Loucy (cell line): ENCODE results near the gene TTC27.
"Not testable (repeated sequence)": the region's sequence is repeated elsewhere in the genome, so short reads cannot be mapped to it uniquely, and the experiment has no call there.

Source experiments
- H2AFZ ChIP-seq: fragments of 200-600 bp; sonication (generic); 2 replicates; pipeline ENCODE4 v1.6.0; 2016; ENCODE audit warnings: antibody characterized with exemption, mild to moderate bottlenecking, low read length, moderate library complexity
- H3F3A ChIP-seq: fragments of 200-600 bp; 2 replicates; pipeline ENCODE4 v1.6.0; 2016; ENCODE audit warnings: antibody characterized with exemption, low read depth, mild to moderate bottlenecking
- H3K27me3 ChIP-seq: fragments of 200-600 bp; sonication (generic); 2 replicates; pipeline ENCODE4 v1.6.1; 2014; ENCODE audit warnings: low read length, mild to moderate bottlenecking; ENCODE audit not compliant: insufficient read depth, poor library complexity, severe bottlenecking
- H3K36me3 ChIP-seq: fragments of 200-600 bp; sonication (generic); 2 replicates; pipeline ENCODE4 v1.6.1; 2016; ENCODE audit warnings: low read length; ENCODE audit not compliant: insufficient read depth
- H3K4me1 ChIP-seq: fragments of 200-600 bp; sonication (generic); 2 replicates; pipeline ENCODE4 v1.5.1; 2014; ENCODE audit warnings: low read length, mild to moderate bottlenecking; ENCODE audit not compliant: insufficient read depth, poor library complexity, severe bottlenecking
- H3K4me2 ChIP-seq: fragments of 200-600 bp; sonication (generic); 2 replicates; pipeline ENCODE4 v1.6.0; 2014; ENCODE audit warnings: antibody characterized with exemption, low read length, low read depth, mild to moderate bottlenecking; ENCODE audit not compliant: poor library complexity, severe bottlenecking
- H3K4me3 ChIP-seq: fragments of 200-600 bp; sonication (generic); 2 replicates; pipeline ENCODE4 v1.5.1; 2014; ENCODE audit warnings: low read length, mild to moderate bottlenecking, mixed read lengths; ENCODE audit not compliant: poor library complexity, severe bottlenecking
- H3K79me2 ChIP-seq: fragments of 200-600 bp; sonication (generic); 2 replicates; pipeline ENCODE4 v1.6.1; 2014; ENCODE audit warnings: low read length; ENCODE audit not compliant: insufficient read depth
- H3K9ac ChIP-seq: fragments of 200-600 bp; sonication (generic); 2 replicates; pipeline ENCODE4 v1.6.0; 2014; ENCODE audit warnings: mild to moderate bottlenecking, low read depth, low read length, moderate library complexity; ENCODE audit not compliant: poor library complexity, severe bottlenecking
- H3K9me2 ChIP-seq: fragments of 200-600 bp; sonication (generic); replicated peaks from 2 replicates; pipeline ENCODE4 v1.6.1; 2016; ENCODE audit warnings: low read depth, low read length, mixed read lengths
- H3K9me3 ChIP-seq: fragments of 200-600 bp; sonication (generic); 2 replicates; pipeline ENCODE4 v1.6.1; 2014; ENCODE audit warnings: mild to moderate bottlenecking, antibody characterized with exemption, low read length, low read depth; ENCODE audit not compliant: insufficient read depth
- H4K20me1 ChIP-seq: fragments of 200-600 bp; sonication (generic); 2 replicates; pipeline ENCODE4 v1.6.0; 2014; ENCODE audit warnings: antibody characterized with exemption, low read length, mild to moderate bottlenecking; ENCODE audit not compliant: insufficient read depth, poor library complexity, severe bottlenecking
- EZH2phosphoT487 ChIP-seq: fragments of 200-600 bp; IDR thresholded peaks from 2 replicates; pipeline ENCODE4 v1.6.1; 2018; ENCODE audit warnings: antibody characterized with exemption, mild to moderate bottlenecking, moderate library complexity, borderline replicate concordance
- TF ChIP-seq, protein P1 (sequence below): fragments of 200-600 bp; sonication (generic); conservative IDR thresholded peaks from 2 replicates; pipeline ENCODE4 v1.5.1; 2014; ENCODE audit warnings: mild to moderate bottlenecking, antibody characterized with exemption, low read length

Gene TTC27

DNA sequence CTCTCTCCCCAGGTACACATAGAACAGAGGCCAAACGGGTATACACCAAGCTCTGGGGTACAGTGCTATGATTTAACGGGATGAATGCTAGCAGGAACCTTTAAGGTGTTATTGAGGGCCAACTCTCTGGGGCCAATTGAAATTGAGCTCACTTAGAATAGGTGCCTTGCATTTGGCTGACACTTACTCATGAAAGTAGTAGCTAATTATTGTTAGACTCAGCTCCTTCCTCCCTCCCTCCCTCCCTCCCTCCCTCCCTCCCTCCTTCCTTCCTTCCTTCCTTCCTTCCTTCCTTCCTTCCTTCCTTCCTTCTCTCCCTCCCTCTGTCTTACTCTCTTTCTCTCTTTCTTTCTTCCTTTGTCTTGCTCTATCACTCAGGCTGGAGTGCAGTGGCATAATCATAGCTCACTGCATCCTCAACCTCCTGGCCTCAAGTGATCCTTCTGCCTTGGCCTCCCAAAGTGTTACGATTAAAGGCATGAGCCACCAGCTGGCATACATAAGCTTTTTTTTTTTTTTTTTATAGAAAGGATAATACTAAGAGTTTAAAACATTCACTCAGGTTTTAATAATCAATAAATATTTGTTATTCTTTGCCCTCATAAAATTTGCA lies 95.7 kb downstream of the TTC27 start:
- Histone ChIP-seq H4K20me1 (no peaks in the 10 kb centered on the region), H3K9me3 (0 out of 2 replicates have a peak, but pooled peaks cover 4% of the 10 kb centered on the region), H3K9ac (no peak overlapping the region), H3K79me2 (no peaks in the 10 kb centered on the region), H3F3A (no peaks in the 10 kb centered on the region), H3K9me2 (no peaks in the 10 kb centered on the region), H3K4me3 (no peak overlapping the region), H2AFZ (no peak overlapping the region), H3K27me3 (no peaks in the 10 kb centered on the region), H3K36me3 (no peaks in the 10 kb centered on the region), H3K4me1 (peaks cover 11% of the 10 kb centered on the region), H3K4me2 (no peak overlapping the region)
- TF ChIP-seq, protein P1, sequence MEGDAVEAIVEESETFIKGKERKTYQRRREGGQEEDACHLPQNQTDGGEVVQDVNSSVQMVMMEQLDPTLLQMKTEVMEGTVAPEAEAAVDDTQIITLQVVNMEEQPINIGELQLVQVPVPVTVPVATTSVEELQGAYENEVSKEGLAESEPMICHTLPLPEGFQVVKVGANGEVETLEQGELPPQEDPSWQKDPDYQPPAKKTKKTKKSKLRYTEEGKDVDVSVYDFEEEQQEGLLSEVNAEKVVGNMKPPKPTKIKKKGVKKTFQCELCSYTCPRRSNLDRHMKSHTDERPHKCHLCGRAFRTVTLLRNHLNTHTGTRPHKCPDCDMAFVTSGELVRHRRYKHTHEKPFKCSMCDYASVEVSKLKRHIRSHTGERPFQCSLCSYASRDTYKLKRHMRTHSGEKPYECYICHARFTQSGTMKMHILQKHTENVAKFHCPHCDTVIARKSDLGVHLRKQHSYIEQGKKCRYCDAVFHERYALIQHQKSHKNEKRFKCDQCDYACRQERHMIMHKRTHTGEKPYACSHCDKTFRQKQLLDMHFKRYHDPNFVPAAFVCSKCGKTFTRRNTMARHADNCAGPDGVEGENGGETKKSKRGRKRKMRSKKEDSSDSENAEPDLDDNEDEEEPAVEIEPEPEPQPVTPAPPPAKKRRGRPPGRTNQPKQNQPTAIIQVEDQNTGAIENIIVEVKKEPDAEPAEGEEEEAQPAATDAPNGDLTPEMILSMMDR, result no peak

DNA sequence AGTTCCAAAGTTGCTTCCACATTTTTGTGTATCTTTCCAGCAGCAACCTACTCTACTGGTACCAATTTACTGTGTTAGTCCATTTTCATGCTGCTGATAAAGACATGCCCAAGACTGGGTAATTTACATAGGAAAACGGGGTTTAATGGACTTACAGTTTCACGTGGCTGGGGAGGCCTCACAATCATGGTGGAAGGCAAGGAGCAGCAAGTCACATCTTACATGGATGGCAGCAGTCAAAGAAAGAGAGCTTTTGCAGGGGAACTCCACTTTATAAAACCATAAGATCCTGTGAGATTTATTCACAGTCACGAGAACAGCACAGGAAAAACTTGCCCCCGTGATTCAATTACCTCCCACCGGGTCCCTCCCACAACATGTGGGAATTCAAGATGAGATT lies 98.8 kb downstream of the TTC27 start:
- not testable (repeated sequence) for H2AFZ ChIP-seq, H3K9me2 ChIP-seq, H3K4me1 ChIP-seq, H4K20me1 ChIP-seq, H3K4me2 ChIP-seq, H3K9me3 ChIP-seq, H3F3A ChIP-seq, H3K9ac ChIP-seq, H3K79me2 ChIP-seq, H3K27me3 ChIP-seq, H3K36me3 ChIP-seq, H3K4me3 ChIP-seq

DNA sequence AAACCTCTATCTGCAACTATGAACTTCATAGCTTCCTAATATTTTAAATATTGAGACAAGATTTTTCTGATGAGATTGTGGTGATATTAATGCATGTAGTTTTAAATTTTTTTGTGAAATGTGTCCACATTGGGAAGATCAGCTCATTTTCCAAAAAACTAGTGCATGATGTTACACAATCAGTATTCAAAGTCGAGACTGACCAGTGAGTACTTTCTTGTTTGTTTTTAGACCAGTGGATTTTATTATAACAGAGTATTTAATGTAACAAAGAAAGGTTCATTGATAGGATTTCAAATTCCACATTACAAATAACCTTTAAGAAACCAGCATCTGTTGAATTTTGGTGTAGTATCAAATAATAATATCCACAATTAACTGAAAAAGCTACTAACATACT lies 99.3 kb downstream of the TTC27 start:
- Histone ChIP-seq H3K9me3 (0 out of 2 replicates have a peak, but pooled peaks cover 4% of the 10 kb centered on the region), H3K36me3 (no peaks in the 10 kb centered on the region), H3K4me2 (no peak overlapping the region), H2AFZ (no peak overlapping the region), H3K27me3 (no peaks in the 10 kb centered on the region), H3K4me3 (no peak overlapping the region), H3F3A (no peaks in the 10 kb centered on the region), H3K79me2 (no peaks in the 10 kb centered on the region), H3K9me2 (no peaks in the 10 kb centered on the region), H4K20me1 (no peaks in the 10 kb centered on the region), H3K9ac (no peak overlapping the region), H3K4me1 (no peaks in the 10 kb centered on the region)
- TF ChIP-seq, protein P1, result no peak
- TF ChIP-seq EZH2phosphoT487, result no peak

DNA sequence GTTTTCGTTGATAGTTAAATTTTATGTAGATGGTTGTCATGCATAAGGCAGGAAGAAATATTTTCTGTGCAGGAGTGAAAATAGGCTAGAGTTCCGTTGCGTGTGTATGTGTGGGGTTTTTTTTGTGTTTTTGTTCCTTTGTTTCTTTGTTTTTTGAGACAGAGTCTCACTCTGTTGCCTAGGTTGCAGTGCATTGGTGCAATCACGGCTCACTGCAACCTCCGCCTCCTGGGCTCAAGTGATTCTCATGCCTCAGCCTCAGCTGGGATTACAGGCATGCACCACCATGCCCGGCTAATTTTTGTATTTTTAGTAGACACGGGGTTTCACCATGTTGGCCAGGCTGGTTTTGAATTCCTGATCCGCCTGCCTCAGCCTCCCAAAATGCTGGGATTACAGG lies 103.1 kb downstream of the TTC27 start:
- not testable (repeated sequence) for H3K79me2 ChIP-seq, H3K27me3 ChIP-seq, H3K9ac ChIP-seq, H3K9me2 ChIP-seq, H4K20me1 ChIP-seq, H3K9me3 ChIP-seq, H3K4me3 ChIP-seq, H3K36me3 ChIP-seq, H3K4me1 ChIP-seq, H2AFZ ChIP-seq, H3K4me2 ChIP-seq, H3F3A ChIP-seq
